ENCODE measurements around the gene SAMD9L. TPM values are rescaled to one million over a fixed set of nuclear protein-coding genes. Genes with fewer than 3 reads are reported as not detected.

SAMD9L gene
- total RNA-seq, 1 donor from 2014 or later: 16.8 TPM

- H3K4me1 Mint-ChIP-seq (ENCODE audit: unreplicated experiment): no peaks in the 10 kb centered on the region
- peaks cover 39% of the 10 kb centered on the region for H3K27me3 Mint-ChIP-seq (ENCODE audit: unreplicated experiment)
- no peak overlapping the region for H3K27ac Mint-ChIP-seq (ENCODE audit: unreplicated experiment)
- no peaks in the 10 kb centered on the region for H3K36me3 Mint-ChIP-seq (ENCODE audit: unreplicated experiment)
- no peak for DNase-seq (ENCODE audit: extremely low spot score, unreplicated experiment)
- TF ChIP-seq, protein P1, sequence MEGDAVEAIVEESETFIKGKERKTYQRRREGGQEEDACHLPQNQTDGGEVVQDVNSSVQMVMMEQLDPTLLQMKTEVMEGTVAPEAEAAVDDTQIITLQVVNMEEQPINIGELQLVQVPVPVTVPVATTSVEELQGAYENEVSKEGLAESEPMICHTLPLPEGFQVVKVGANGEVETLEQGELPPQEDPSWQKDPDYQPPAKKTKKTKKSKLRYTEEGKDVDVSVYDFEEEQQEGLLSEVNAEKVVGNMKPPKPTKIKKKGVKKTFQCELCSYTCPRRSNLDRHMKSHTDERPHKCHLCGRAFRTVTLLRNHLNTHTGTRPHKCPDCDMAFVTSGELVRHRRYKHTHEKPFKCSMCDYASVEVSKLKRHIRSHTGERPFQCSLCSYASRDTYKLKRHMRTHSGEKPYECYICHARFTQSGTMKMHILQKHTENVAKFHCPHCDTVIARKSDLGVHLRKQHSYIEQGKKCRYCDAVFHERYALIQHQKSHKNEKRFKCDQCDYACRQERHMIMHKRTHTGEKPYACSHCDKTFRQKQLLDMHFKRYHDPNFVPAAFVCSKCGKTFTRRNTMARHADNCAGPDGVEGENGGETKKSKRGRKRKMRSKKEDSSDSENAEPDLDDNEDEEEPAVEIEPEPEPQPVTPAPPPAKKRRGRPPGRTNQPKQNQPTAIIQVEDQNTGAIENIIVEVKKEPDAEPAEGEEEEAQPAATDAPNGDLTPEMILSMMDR (IDR thresholded peaks at IDR 0.05): no peak
- no peak overlapping the region for H3K4me3 Mint-ChIP-seq (ENCODE audit: unreplicated experiment)
- H3K9me3 Mint-ChIP-seq (ENCODE audit: unreplicated experiment): peaks cover 16% of the 10 kb centered on the region
These were observed 23.5 kb upstream of the SAMD9L start for GRCh38 chr7:93171606-93172226.

DNA sequence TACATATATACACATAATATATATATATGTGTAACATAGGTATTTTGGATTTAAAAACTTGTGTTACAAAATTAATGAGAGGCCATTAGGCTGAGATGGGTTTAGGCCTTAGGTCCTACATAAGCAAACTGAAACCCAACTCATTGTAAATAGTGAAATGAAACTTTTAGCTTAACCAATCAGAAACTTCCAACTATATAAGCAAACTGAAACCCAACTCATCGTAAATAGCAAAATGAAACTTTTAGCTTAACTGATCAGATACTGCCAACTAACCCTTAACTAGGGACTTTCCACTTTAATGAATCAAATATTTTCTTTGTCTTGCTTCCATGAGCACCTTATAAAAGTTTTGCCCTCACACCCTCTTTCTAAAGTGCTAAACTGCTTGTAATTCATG, 17.3 kb upstream of the SAMD9L start:
- peaks cover 44% of the 10 kb centered on the region for H3K27me3 Mint-ChIP-seq (ENCODE audit: unreplicated experiment)
- TF ChIP-seq, protein P1 (IDR thresholded peaks at IDR 0.05): no peak
- H3K9me3 Mint-ChIP-seq (ENCODE audit: unreplicated experiment): peaks cover 11% of the 10 kb centered on the region
- H3K27ac Mint-ChIP-seq (ENCODE audit: unreplicated experiment): no peak overlapping the region
- H3K4me1 Mint-ChIP-seq (ENCODE audit: unreplicated experiment): no peaks in the 10 kb centered on the region
- H3K4me3 Mint-ChIP-seq (ENCODE audit: unreplicated experiment): no peak overlapping the region
- H3K36me3 Mint-ChIP-seq (ENCODE audit: unreplicated experiment): no peaks in the 10 kb centered on the region
- DNase-seq (ENCODE audit: extremely low spot score, unreplicated experiment): no peak

DNA sequence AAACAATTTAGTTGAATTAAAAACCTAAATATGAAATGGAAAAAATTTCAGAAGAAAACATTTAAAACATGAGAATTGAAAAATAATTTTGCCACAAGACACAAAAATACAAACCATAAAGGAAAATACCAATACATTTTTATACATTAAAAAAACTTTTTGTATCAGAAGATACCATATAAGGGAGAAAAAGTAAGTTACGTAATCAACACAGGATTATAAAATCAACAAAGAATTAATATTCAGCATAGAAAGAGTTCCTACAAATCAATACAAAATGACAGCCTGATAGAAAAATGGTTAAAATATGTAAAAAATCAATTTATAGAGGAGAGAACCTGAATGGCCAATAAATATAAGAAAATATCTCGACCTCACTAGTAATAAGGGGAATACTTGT, 16.6 kb upstream of the SAMD9L start:
- DNase-seq (ENCODE audit: extremely low spot score, unreplicated experiment): no peak
- Mint-ChIP-seq H3K4me1 (ENCODE audit: unreplicated experiment) (no peaks in the 10 kb centered on the region), H3K36me3 (ENCODE audit: unreplicated experiment) (no peaks in the 10 kb centered on the region), H3K27ac (ENCODE audit: unreplicated experiment) (no peak overlapping the region), H3K27me3 (ENCODE audit: unreplicated experiment) (peaks cover 44% of the 10 kb centered on the region), H3K9me3 (ENCODE audit: unreplicated experiment) (peaks cover 11% of the 10 kb centered on the region), H3K4me3 (ENCODE audit: unreplicated experiment) (no peak overlapping the region)
- TF ChIP-seq, protein P1 (IDR thresholded peaks at IDR 0.05): no peak

- TF ChIP-seq, protein P1 (IDR thresholded peaks at IDR 0.05): no peak
- Mint-ChIP-seq H3K4me1 (ENCODE audit: unreplicated experiment) (no peaks in the 10 kb centered on the region), H3K9me3 (ENCODE audit: unreplicated experiment) (no peaks in the 10 kb centered on the region), H3K4me3 (ENCODE audit: unreplicated experiment) (no peak overlapping the region), H3K36me3 (ENCODE audit: unreplicated experiment) (no peaks in the 10 kb centered on the region), H3K27ac (ENCODE audit: unreplicated experiment) (no peak overlapping the region), H3K27me3 (ENCODE audit: unreplicated experiment) (peaks cover 21% of the 10 kb centered on the region)
- no peak for DNase-seq (ENCODE audit: extremely low spot score, unreplicated experiment)
These were observed 13.1 kb upstream of the SAMD9L start for GRCh38 chr7:93161181-93161762.

DNA sequence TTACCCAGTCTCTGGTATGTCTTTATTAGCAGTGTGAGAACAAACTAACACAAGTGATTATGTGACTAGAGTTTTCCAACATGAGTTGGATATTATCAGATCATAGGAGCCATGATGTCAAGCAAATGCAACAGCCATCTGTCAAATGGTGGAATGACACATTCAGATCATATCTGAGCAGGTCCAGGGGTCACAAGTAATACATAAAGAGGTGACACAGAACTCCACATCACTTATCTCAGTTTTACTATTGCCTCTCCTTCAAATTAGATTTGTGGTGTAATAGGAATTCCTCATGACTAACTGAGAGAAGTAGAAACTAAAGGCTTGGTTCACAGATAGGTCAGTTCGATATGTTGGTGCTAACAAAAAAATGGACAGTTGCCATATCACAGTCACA, 12.2 kb upstream of the SAMD9L start:
- H3K4me3 Mint-ChIP-seq (ENCODE audit: unreplicated experiment): no peak overlapping the region
- DNase-seq (ENCODE audit: extremely low spot score, unreplicated experiment): no peak
- H3K27me3 Mint-ChIP-seq (ENCODE audit: unreplicated experiment): peaks cover 14% of the 10 kb centered on the region
- TF ChIP-seq, protein P1 (IDR thresholded peaks at IDR 0.05): no peak
- no peak overlapping the region for H3K27ac Mint-ChIP-seq (ENCODE audit: unreplicated experiment)
- H3K9me3 Mint-ChIP-seq (ENCODE audit: unreplicated experiment): peaks cover 3% of the 10 kb centered on the region
- H3K36me3 Mint-ChIP-seq (ENCODE audit: unreplicated experiment): no peaks in the 10 kb centered on the region
- no peaks in the 10 kb centered on the region for H3K4me1 Mint-ChIP-seq (ENCODE audit: unreplicated experiment)
